Endothelial cell (in vitro differentiated cells): ENCODE measurements around the gene FSD2. TPM values are rescaled to one million over a fixed set of nuclear protein-coding genes. Genes with fewer than 3 reads are reported as not detected.

ENCODE experiments used
- DNase-seq: peaks from one replicate; pipeline ENCODE4 v3.0.0; 2021; ENCODE audit warnings: low spot score
- H3K27ac Mint-ChIP-seq: one replicate; pipeline ENCODE4 v1.8.0; 2021; ENCODE audit warnings: mixed read lengths, inconsistent platforms; ENCODE audit not compliant: unreplicated experiment
- H3K27me3 Mint-ChIP-seq: one replicate; pipeline ENCODE4 v1.8.0; 2021; ENCODE audit warnings: mild to moderate bottlenecking, moderate library complexity, mixed read lengths, inconsistent platforms; ENCODE audit not compliant: unreplicated experiment
- H3K36me3 Mint-ChIP-seq: one replicate; pipeline ENCODE4 v1.8.0; 2021; ENCODE audit warnings: mild to moderate bottlenecking, low read depth, mixed read lengths, inconsistent platforms; ENCODE audit not compliant: unreplicated experiment
- H3K4me1 Mint-ChIP-seq: one replicate; pipeline ENCODE4 v1.8.0; 2021; ENCODE audit warnings: mild to moderate bottlenecking, mixed read lengths, inconsistent platforms; ENCODE audit not compliant: unreplicated experiment
- H3K4me3 Mint-ChIP-seq: one replicate; pipeline ENCODE4 v1.8.0; 2021; ENCODE audit warnings: mild to moderate bottlenecking, mixed read lengths, inconsistent platforms; ENCODE audit not compliant: unreplicated experiment
- H3K9me3 Mint-ChIP-seq: one replicate; pipeline ENCODE4 v1.8.0; 2021; ENCODE audit warnings: mixed read lengths, inconsistent platforms; ENCODE audit not compliant: unreplicated experiment
- CTCF ChIP-seq: fragments of 200-600 bp; sonication (generic); IDR thresholded peaks from one replicate; pipeline ENCODE4 v1.5.0; 2021; ENCODE audit warnings: antibody characterized with exemption; ENCODE audit not compliant: unreplicated experiment
- total RNA-seq: library from RNA; stranded (reverse); fragmentation: NEBNext Ultra II Directional; extraction: Animal tissue kit (Norgen Biotek cat#: 25700); gene quantifications from one replicate; pipeline ENCODE4 v1.2.1, GENCODE V29; 2021; ENCODE audit not compliant: unreplicated experiment

Gene FSD2
- total RNA-seq, 1 donor from 2014 or later = not detected

GRCh38 chr15:82820128-82820527 is 14.3 kb upstream of the FSD2 start:
- TF ChIP-seq CTCF = no peak
- peaks cover 35% of the 10 kb centered on the region for H3K36me3 Mint-ChIP-seq

GRCh38 chr15:82812994-82813393 is 7.1 kb upstream of the FSD2 start:
- no peak for DNase-seq
- Mint-ChIP-seq H3K4me3 (no peak overlapping the region), H3K27ac (no peak overlapping the region)

More at GRCh38 chr15:82820128-82820527, 14.3 kb upstream of the FSD2 start:
- Mint-ChIP-seq H3K27me3 (no peaks in the 10 kb centered on the region), H3K9me3 (no peaks in the 10 kb centered on the region), H3K4me3 (no peak overlapping the region), H3K4me1 (no peaks in the 10 kb centered on the region), H3K27ac (no peak overlapping the region)
- no peak for DNase-seq

GRCh38 chr15:82810890-82811426 is 5.1 kb upstream of the FSD2 start:
- Mint-ChIP-seq H3K9me3 (no peaks in the 10 kb centered on the region), H3K36me3 (no peaks in the 10 kb centered on the region), H3K4me3 (peak overlapping the region; percentile 95), H3K4me1 (peaks cover 10% of the 10 kb centered on the region), H3K27ac (peak overlapping the region; percentile 95), H3K27me3 (peaks cover 3% of the 10 kb centered on the region)
- no peak for TF ChIP-seq CTCF
- DNase-seq = no peak

More at GRCh38 chr15:82812994-82813393, 7.1 kb upstream of the FSD2 start:
- Mint-ChIP-seq H3K4me1 (peaks cover 10% of the 10 kb centered on the region), H3K9me3 (no peaks in the 10 kb centered on the region), H3K36me3 (peaks cover 14% of the 10 kb centered on the region), H3K27me3 (peaks cover 3% of the 10 kb centered on the region)
- TF ChIP-seq CTCF = no peak

GRCh38 chr15:82810061-82810889 is 4.4 kb upstream of the FSD2 start:
- TF ChIP-seq CTCF = no peak
- DNase-seq = peak; percentile 52
- no peaks in the 10 kb centered on the region for H3K9me3 Mint-ChIP-seq
- no peaks in the 10 kb centered on the region for H3K36me3 Mint-ChIP-seq
- peaks cover 10% of the 10 kb centered on the region for H3K4me1 Mint-ChIP-seq
- peak overlapping the region; percentile 95 for H3K4me3 Mint-ChIP-seq
- H3K27ac Mint-ChIP-seq = peak overlapping the region; percentile 95
- peaks cover 3% of the 10 kb centered on the region for H3K27me3 Mint-ChIP-seq
